IMR-90 (cell line): Measurements from ENCODE around the gene TMEM163.

Experiments
- FOS ChIP-seq: fragments of 150-350 bp; IDR thresholded peaks from 2 replicates; pipeline ENCODE4 v1.6.1; 2016; ENCODE audit warnings: low read depth, low read length
- MAFK ChIP-seq: IDR thresholded peaks from 2 replicates; pipeline ENCODE4 v1.6.1; 2012; ENCODE audit warnings: low read depth, low read length, improper control_type of control experiment
- MXI1 ChIP-seq: IDR thresholded peaks from 2 replicates; pipeline ENCODE4 v1.6.1; 2012; ENCODE audit warnings: low read depth, mild to moderate bottlenecking, low read length, moderate library complexity, borderline replicate concordance
- POLR2A ChIP-seq: IDR thresholded peaks from 2 replicates; pipeline ENCODE4 v1.6.1; 2012; ENCODE audit warnings: mild to moderate bottlenecking, low read depth, low read length
- RFX5 ChIP-seq: IDR thresholded peaks from 2 replicates; pipeline ENCODE4 v1.8.0; 2012; ENCODE audit warnings: low read depth, mild to moderate bottlenecking, low read length, moderate library complexity
- SMC3 ChIP-seq: fragments of 150-350 bp; IDR thresholded peaks from 2 replicates; pipeline ENCODE4 v1.6.1; 2016; ENCODE audit warnings: low read depth, mild to moderate bottlenecking, antibody characterized with exemption, low read length, moderate library complexity
- TF ChIP-seq, protein P1 (sequence below): conservative IDR thresholded peaks from 2 replicates; pipeline ENCODE4 v1.5.1; 2012; ENCODE audit warnings: mild to moderate bottlenecking, low read depth, low read length, improper control_type of control experiment
- TF ChIP-seq, protein P2 (sequence below): fragments of 150-350 bp; IDR thresholded peaks from 2 replicates; pipeline ENCODE4 v1.6.1; 2017; ENCODE audit warnings: mild to moderate bottlenecking, antibody characterized with exemption, low read length, low read depth

DNA sequence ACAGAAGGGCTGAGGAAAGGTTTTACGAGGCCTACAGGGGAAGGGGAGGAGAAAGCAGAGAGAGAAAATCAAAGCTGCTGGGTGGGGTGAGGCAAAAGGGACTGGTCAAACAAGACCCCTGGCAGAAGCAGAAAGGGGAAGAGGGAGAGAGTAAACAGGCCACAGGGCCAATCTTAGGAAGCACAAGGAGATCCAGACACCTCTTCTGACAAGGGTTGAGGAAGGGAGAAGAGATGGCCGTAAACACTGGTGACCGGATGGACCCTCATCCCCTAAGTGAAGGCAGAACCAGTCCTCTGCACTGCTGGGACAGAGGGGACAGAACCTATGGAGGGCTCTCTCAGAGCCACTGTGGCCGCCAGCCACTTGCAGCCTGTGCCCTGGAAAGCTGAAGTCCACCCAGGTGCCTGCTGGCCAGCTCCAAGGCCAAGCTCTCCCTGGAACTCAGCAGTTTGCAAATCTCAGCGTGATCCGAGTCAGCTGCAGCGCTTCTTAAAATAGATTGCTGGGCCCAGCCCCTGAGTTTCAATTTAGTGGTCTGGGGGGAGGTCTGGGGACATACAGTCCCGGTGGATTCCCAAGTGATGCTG lies 108.8 kb downstream of the TMEM163 start:
- TF ChIP-seq, protein P1, sequence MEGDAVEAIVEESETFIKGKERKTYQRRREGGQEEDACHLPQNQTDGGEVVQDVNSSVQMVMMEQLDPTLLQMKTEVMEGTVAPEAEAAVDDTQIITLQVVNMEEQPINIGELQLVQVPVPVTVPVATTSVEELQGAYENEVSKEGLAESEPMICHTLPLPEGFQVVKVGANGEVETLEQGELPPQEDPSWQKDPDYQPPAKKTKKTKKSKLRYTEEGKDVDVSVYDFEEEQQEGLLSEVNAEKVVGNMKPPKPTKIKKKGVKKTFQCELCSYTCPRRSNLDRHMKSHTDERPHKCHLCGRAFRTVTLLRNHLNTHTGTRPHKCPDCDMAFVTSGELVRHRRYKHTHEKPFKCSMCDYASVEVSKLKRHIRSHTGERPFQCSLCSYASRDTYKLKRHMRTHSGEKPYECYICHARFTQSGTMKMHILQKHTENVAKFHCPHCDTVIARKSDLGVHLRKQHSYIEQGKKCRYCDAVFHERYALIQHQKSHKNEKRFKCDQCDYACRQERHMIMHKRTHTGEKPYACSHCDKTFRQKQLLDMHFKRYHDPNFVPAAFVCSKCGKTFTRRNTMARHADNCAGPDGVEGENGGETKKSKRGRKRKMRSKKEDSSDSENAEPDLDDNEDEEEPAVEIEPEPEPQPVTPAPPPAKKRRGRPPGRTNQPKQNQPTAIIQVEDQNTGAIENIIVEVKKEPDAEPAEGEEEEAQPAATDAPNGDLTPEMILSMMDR, result no peak
- TF ChIP-seq POLR2A (no peak), MXI1 (no peak), MAFK (no peak), SMC3 (no peak), RFX5 (no peak), FOS (no peak)
- TF ChIP-seq, protein P2, sequence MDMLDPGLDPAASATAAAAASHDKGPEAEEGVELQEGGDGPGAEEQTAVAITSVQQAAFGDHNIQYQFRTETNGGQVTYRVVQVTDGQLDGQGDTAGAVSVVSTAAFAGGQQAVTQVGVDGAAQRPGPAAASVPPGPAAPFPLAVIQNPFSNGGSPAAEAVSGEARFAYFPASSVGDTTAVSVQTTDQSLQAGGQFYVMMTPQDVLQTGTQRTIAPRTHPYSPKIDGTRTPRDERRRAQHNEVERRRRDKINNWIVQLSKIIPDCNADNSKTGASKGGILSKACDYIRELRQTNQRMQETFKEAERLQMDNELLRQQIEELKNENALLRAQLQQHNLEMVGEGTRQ, result no peak
